T follicular helper cell (primary cell): ENCODE data around the gene TMEM109.
"Not testable (repeated sequence)": the region's sequence is repeated elsewhere in the genome, so short reads cannot be mapped to it uniquely, and the experiment has no call there.

Source experiments
- DNase-seq: peaks from one replicate; pipeline ENCODE4 v3.0.0-alpha.2; 2020; ENCODE audit warnings: low read depth

Gene TMEM109

DNA sequence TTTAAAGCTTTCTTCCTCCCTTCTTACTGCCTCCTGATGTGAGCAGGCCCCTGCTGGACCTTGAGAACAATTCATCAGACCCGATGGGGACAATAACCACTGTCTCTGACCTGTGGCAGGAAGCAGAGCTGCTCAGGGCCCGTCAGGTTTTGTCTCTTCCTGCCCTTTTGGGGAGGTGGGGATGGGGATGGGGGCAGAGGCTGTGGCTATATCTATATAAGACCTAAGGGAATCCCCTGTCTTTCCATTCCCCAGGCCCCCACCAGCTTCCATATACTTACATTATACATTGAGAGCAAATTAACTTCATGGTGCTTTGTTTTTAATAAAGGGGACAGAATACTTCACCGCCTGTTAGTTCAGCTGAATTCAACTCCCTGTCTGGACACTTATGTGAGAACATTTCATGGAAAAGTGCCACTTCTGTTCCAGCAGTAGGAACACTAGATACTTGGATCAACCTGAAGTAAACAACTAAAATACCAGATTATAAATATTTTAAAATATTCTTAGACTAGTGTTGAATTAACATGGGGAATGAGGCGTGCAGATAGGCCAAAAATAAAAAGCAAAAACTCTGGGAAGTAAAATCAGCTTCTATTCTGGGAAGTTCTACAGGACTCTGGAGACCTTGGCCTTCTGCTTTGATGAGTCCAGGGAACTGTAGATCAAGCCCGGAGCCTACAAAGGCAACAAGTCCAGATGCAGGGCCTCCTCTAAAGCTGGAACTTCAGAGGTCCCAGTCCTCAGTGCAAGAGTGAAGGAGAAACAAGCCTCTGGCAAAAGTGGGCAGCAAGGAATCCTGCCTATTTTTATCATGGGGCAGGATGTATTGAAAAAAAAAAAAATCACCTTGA lies 35.5 kb upstream of the TMEM109 start:
- no peak for DNase-seq

DNA sequence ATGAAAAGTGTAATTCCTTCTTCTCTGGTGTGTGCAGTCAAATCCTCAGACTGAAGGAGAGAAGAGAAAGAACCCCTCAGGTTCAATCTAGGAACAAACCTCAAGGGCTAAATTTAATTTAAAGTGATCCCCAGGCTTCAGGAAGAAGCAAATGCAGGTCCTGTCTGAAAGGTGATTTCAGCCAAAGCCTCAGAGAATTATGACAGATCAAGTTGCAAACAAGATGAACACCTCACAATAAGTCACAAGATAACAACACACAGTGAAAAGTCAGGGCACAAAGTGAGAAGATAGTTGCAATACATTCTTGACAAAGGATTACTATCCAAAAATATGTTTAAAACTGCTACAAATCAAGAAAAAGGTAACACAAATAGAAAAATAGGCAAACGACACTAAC lies 34.9 kb upstream of the TMEM109 start:
- no peak for DNase-seq

DNA sequence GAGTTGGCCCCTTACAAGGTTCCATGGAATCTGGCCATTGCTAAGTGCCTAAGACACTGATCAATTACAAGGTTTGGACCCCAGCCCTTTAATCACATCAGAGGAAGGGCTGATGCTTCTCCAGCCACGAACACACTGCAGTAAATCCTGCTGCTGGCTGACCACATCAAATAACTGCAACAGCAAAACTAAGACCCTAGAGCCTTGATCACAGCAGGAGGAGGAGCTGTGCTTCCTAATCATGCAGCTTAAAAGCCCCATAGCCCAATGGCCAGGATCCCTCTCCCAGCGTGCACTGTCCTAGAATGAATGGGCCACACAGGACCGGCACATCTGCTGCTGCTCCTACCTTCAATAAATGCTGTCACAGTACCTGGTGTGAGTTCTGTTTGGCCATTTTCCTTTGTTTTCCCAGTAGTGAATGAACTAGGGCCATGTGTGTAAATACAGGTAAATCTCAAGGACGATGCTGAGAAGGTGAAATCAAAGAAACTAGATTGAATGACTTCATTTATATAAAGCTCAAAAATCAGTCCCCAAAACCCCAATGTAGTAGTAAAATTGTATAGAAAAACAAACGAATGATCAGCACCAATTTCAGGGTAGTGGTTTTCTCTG lies 33.9 kb upstream of the TMEM109 start:
- no peak for DNase-seq

DNA sequence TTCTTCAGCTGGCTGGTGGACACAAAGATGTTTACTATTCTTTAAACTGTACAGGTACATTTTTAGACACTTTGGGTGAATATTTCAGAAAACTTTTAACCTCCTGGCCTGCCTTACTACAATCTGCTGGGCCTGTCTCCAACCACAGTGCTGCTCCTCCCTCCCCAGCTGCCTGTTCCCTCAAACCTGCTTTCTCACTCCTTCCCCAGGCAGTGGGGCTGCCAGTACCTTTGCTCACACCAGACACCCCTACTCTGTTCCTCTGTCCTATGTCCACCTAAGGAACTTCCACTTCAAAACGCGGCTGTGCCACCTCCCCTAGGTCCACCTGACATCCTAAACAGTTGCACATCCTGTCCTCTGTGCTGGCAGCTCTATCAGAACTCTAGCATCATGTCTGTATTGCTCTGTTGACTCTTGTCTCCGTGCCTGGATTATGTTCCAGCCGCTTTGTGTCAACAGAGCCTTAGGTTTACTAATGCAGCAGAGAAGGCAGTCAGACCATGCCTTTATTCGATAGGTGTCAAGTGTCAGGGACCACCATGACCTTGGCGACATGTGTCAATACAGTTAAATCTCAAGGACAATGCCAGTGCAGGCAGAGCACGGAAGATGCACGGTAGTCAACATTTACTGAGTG lies 33.2 kb upstream of the TMEM109 start:
- no peak for DNase-seq

DNA sequence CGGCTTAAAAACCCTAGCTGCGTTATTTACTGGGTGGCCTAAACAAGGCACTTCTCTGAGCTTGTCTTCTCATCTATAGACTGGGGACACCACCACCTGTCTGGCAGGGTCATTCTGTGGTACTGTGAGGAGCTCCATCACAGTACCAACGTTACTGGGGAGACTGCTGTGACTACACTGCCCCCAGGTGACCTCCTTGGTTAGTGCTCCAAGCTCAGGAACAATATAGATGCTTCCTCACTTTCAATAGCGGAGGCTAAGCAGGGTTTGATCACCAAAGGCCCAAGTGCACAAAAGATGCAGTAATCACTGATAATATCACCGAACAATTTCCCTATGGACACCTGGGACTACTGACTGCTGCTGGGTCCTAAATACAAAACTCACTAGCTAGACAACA lies 26.4 kb upstream of the TMEM109 start:
- DNase-seq, result no peak

DNA sequence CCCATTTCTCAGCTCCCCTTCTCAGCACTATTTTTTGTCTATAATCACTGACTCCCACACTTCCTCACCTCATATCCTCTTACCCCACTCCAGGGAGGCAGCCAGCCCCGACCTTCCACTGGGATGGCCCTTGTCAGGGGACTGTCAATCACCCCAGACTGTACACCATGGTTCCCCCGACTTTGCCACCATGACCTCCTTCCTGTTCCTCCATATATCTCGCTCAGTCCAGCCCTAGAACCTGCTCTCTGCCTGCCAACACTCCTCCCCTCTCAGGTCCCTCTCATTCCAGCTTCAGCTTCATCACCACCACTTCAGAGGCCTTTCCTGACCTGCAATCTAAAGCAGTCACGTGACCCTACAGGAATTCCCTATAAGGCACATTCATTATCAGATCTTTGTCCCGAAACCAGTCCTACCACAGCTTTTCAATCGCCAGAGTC lies 24.1 kb upstream of the TMEM109 start:
- no peak for DNase-seq

DNA sequence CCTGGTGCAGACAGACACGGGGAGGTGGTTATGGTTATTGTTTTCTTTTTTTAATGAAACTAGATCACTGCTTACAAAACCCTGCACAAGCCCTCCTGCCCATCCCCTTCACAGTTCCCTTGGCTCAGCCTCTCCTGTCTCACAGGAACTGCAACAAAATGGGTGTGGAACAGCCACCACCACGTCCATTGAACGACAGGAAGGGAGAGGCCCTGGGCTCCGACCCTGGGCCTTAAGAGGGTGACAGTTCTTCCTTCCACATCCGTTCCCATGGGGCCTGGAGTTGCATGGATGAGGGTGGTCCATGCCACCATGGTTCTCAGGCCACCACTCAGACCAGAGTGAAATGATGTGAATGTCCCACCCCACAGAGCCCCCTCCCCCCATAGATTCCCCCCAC lies 23.3 kb upstream of the TMEM109 start:
- DNase-seq, result no peak

DNA sequence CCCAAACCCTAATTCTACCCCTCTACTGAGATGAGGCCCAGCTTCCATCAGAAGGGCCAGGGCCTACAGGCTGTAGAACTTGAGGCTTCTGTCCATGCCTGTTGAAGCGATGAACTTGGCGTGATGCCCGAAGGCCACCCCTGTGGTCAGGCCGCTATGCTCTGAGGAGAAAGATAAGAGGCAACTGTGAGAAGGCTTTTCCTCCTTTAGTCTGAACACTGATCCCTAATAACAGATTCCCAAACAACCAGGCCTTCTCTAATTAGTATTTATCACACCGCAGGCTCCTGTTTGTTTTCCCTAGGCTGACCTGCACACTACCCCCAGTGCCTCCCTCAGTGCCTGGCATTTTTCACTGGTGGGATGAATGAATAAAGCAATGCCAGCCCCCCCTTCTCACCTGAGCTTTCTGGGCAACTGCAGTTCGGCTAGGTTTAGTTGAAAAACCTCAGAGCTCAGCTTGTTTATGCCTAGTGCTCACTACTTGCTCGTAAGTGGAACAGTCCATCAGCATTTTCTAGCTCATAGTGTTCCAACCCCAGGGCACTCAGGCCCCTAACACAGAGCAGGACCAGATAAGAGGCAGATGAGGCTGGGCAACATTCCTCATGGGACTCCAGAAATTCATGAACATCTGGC lies 22.7 kb upstream of the TMEM109 start:
- no peak for DNase-seq

DNA sequence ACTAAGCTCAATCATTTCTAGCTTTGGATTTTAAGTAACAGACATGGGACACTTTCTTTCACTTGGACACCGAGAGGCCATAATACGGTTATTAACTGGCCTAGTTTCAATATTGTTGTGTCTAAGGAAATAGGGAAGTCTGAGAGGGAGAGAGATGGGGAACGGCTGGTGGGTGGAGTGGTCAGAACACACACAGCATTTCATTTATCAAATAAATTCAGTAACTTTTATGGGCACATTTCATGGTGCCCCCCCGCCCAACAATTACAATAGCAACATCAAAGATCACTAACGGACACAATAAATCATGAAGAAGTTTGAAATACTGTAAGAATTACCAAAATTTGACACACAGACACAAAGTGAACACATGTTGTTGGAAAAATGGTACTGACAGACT lies 18.3 kb upstream of the TMEM109 start:
- DNase-seq, result no peak

DNA sequence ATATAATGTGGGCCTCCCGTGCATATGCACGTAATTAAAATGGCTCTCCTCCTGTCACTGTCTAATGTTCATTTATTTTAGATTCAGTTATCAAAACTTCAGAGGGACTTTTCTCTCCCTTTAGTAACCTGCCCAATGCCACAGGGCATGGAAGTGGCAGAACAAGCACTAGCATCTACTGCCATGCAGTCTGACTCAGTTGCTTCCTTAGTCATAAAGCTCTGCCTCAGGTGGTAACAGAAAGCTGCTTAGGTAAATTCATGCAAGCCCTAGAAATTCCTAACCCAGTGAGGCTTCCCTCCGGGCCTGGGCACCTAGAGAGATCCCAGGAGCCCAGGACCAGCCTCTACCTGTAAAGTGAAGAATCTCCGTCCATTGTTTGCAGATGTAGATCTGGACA lies 16.5 kb upstream of the TMEM109 start:
- no peak for DNase-seq

DNA sequence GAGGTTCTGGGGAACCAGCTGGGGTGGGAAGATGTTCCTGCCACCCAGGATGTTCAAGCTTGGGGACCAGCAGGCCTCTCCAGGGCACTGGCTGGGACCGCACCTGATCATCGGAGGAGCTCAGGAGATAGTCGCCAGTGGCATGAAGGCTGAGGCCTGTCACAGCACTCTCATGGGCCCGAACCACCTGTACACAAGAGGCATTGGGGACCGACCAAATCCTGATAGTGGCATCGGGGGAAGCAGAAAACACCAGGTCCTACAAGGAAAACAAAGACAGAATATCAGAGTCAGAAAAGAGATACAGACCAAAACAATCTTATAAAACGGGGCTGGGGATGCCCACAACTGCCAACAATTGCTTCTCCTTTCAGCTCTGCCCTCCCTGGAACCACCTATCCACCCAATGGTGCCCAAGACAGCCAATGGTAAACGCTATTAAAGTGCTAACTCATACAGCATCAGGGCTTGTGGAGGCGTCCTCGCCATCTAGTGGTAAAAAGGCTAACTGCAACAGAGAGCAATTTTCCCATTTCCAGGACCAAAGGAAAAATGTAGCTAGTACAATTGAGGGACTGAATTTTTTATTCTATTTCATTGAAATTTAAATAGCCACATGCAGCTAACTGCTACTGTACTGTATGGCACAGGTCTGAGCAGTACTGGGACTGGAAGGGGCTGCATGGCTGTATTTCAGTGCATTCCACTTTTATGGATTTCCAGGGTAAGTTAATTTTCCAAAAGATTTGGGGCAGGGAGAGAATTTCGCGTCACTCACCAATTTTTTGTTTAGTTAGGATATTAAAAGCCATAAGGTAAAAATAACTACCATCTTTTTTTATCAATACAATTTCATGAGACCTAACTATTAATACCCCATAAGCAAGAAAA lies 14.7 kb upstream of the TMEM109 start:
- DNase-seq, result no peak

DNA sequence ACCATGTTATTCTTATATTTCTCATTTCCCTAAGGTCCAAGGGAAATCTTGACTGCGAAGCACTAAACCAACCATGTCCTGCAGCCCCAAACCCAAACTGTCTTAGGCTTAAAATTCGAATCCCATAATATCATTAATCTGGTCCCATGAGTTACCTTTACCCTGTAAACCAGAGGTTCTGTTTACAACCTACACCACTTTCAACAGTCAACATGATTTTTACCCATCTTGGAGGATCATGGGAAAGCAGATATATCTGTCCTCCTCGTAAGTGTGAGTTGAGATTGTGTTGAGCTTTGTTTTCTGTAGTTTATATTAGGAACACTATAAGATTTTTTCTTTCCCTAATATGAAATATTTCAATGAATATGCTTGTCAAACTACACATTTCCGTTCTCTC lies 14.0 kb upstream of the TMEM109 start:
- DNase-seq, result no peak

DNA sequence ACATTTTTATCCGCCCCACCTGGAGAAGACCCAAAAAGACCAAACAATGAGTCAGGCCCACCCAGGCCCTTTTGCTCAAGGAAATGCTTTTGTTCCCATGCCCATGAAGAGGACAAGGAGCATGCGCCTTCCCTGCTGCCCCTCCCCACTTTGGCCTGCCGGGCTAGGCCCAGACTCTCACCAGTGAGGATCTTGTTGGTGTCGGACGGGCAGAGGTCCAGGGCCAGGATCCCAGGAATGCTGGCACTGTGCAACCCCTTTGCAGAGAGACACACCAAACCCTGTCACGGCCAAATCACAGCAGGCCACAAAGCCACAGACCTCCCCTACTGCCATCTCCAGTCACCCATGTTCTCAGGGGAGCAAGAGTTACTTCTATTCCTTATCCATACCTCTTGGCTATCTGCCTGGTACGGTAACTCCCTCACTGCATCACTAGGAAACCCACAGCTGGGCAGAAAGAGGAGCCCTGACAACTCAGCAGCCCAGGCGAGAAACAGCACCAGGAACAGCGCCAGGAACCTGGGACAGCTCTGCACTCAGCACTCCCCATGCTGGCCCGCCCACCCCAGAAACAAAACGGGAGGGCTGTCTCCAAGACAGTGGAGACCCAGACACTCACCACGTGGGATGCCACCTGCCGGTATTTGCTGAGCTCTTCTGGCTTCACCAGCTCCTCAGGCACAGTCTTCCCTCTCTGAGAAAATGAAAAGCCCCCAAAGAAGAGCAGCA lies 13.1 kb upstream of the TMEM109 start:
- no peak for DNase-seq

DNA sequence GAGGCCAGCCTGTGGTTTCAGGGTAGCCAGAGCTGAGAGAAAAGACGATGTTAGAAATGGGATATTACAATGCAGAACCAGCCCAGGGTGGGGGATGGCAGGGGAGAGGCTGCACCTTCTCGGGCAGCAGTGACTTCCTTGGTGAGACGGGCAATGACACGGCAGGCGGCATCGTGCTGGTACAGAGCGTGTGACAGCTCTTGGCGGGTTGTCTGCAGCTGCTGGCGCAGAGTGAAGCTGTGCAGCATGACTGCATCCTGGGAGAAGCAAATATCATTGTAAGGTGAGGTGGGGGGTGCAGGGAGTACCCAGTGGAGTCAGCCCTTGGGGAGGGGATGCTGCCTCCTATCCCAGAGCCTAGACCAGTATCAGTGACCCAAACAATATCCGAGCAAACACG lies 11.3 kb upstream of the TMEM109 start:
- no peak for DNase-seq

DNA sequence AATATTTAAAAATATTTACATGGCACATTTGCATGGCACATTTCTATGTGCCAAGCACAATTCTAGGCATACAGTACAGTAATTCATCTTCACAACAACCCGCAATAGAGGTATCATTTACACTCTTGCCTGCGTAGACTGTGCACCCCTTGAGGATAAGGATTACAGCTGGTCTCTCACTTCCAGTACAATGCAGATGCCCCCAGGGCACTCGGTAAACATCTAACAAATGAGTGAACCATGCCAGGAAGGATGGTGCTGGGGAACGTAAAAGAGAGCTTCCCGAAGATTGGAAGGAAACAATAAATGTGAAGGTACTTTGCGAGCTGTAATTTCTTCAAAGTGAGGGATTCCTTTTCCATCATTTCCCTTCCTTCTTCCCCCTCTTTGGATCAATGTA lies 8.9 kb upstream of the TMEM109 start:
- no peak for DNase-seq

DNA sequence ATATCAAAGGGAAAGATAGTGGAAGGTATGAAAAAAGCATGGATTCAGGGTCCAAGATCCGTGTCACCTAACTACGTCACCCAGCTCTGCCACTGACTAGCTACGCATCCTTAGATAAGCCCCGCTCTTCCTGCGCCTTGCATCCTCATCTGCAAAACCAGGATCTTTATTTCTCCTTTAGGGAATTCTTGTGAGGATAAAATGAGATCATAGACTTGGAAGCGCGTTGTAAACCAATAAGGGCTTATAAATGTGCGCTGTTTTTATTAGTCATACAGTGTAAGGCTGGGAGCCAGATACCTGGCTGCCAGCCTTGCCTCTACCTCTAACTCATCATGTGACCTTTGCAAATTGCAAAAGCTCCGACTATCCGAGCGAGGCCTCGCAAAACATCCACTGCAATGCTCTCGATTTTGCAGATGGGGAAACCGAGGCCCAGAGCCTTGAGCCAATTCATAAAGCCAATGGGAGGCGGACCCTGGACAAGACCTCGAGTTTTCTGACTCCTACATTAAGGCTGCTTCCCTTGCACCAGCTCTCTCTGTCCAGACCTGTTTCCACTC lies 8.3 kb upstream of the TMEM109 start:
- DNase-seq, result no peak

DNA sequence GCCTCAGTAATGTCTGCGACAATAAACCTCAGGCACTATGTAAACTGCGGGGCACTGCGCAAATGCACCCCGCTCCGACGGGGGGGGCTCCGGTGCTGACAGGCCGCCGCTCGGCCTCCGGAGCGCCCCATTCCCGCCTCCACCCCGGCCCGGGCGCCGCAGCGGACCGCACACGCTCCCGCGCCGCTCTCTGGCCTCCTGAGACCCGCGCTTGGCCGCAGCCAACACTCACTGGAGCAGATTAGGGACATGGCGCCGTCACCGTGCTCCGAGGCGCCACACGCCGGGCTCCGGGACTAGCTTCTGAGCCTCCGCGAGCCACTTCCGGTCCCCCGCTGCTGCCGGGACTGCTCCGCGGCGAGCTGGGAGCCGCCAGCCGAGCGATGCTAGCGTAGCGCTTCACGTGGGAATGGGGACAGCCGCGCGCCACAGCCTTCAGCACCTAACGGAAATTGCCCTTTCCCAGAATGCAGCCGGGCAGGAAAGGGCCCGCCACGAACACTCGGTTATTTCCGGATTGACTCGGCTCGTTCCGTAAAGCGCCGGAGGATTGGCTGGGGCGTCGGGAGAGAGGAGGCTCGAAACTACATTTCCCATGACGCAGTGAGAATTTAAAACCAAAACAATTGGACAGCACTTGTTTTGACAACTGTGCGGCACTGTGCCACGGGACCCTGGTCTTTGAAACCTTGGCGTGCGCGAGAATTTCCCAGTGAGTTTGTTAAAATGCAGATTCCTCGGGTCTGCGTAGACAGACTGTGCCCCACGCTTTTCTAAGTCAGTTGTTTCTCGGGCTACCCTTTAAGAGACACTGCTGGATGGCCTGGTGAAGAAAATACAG lies 7.6 kb upstream of the TMEM109 start, which contains the start of gene PRPF19:
Gene PRPF19, minus strand, starts transcription at position 454 of the 841 bp plus-strand sequence. Its CDS starts 203 bp downstream, at position 251.
- peak; percentile 100 for DNase-seq

DNA sequence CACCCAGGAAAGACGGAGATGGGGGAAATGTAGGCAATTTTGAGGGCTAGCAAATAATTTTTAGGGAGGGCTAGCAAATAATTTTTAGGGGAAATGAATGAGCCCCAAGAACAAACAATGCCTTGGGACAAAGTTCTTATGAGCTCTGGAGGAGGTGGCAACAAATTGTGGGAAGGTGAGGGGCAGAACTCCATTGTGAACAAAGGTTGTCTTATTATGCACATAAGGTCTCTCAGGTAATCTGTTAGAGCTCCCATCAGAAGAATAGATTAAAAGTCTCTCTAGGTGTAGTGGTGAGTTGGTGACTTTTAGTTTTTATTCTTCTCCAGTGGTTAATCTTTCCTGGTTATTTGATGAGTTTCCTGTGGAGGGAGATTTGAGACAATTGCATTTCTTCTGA lies 5.2 kb upstream of the TMEM109 start:
- no peak for DNase-seq

DNA sequence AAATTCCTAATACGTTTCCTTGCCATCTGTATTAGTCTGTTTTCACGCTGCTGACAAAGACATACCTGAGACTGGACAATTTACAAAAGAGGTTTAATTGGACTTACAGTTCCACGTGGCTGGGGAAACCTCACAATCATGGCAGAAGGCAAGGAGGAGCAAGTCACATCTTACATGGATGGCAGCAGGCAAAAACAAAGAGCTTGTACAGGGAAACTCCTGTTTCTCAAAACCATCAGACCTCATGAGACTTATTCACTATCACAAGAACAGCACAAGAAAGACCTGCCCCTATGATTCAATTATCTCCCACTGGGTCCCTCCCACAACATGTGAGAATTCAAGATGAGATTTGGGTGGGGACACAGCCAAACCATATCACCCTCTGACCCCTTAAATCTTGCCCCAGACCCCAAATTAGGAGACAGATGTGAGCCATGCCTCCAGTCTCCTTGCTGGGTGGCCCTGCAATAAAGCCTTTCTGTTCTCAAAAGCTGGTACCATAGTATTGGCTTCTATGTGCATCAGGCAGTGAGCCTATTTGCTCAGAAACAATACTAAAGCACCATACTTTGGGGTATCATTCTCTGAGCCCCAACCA lies 4.2 kb upstream of the TMEM109 start:
- DNase-seq, result not testable (repeated sequence)
